HEK293T (cell line): ENCODE results near the gene ORAI2.
"Not testable (repeated sequence)": the region's sequence is repeated elsewhere in the genome, so short reads cannot be mapped to it uniquely, and the experiment has no call there.

ENCODE experiments used
- ARNT ChIP-seq: fragments of 450-650 bp; IDR thresholded peaks from 2 replicates; pipeline ENCODE4 v1.6.1; 2017; ENCODE audit warnings: mild to moderate bottlenecking
- BHLHE40 ChIP-seq: fragments of 450-650 bp; IDR thresholded peaks from 2 replicates; pipeline ENCODE4 v1.6.1; 2016; ENCODE audit warnings: mild to moderate bottlenecking, moderate library complexity, borderline replicate concordance
- CTBP1 ChIP-seq: fragments of 450-650 bp; IDR thresholded peaks from 2 replicates; pipeline ENCODE4 v1.6.1; 2016; ENCODE audit warnings: borderline replicate concordance
- FOXA1 ChIP-seq: fragments of 450-650 bp; IDR thresholded peaks from 2 replicates; pipeline ENCODE4 v1.6.1; 2016; ENCODE audit warnings: mild to moderate bottlenecking
- FOXK2 ChIP-seq: fragments of 450-650 bp; IDR thresholded peaks from 2 replicates; pipeline ENCODE4 v1.6.1; 2016; ENCODE audit warnings: mild to moderate bottlenecking
- FOXM1 ChIP-seq: fragments of 450-650 bp; IDR thresholded peaks from 2 replicates; pipeline ENCODE4 v1.6.1; 2017; ENCODE audit warnings: mild to moderate bottlenecking, borderline replicate concordance
- HDGF ChIP-seq: fragments of 450-650 bp; IDR thresholded peaks from 2 replicates; pipeline ENCODE4 v1.6.1; 2017; ENCODE audit warnings: antibody characterized with exemption, borderline replicate concordance
- L3MBTL2 ChIP-seq: fragments of 450-650 bp; conservative IDR thresholded peaks from 2 replicates; pipeline ENCODE4 v1.6.1; 2016; ENCODE audit warnings: mild to moderate bottlenecking
- NFRKB ChIP-seq: fragments of 450-650 bp; IDR thresholded peaks from 2 replicates; pipeline ENCODE4 v1.6.1; 2016; ENCODE audit warnings: mild to moderate bottlenecking, moderate library complexity
- PKNOX1 ChIP-seq: fragments of 450-650 bp; IDR thresholded peaks from 2 replicates; pipeline ENCODE4 v1.6.1; 2016
- SP1 ChIP-seq: fragments of 450-650 bp; IDR thresholded peaks from 2 replicates; pipeline ENCODE4 v1.6.1; 2017
- SUZ12 ChIP-seq: fragments of 450-650 bp; IDR thresholded peaks from 2 replicates; pipeline ENCODE4 v1.6.1; 2016; ENCODE audit warnings: mild to moderate bottlenecking
- ZNF384 ChIP-seq: fragments of 450-650 bp; IDR thresholded peaks from 2 replicates; pipeline ENCODE4 v1.6.1; 2016

GRCh38 chr7:102454932-102455331 lies 21.6 kb downstream of the ORAI2 start:
- not testable (repeated sequence) for TF ChIP-seq ZNF384, FOXM1, FOXA1, L3MBTL2, SUZ12, SP1, HDGF, BHLHE40, NFRKB, CTBP1, FOXK2, ARNT, PKNOX1
